ENCODE data around the gene KCNF1. TPM values are rescaled to one million over a fixed set of nuclear protein-coding genes. Genes with fewer than 3 reads are reported as not detected.

KCNF1 gene
- total RNA-seq, 2 donors from 2014 or later, result not detected

DNA sequence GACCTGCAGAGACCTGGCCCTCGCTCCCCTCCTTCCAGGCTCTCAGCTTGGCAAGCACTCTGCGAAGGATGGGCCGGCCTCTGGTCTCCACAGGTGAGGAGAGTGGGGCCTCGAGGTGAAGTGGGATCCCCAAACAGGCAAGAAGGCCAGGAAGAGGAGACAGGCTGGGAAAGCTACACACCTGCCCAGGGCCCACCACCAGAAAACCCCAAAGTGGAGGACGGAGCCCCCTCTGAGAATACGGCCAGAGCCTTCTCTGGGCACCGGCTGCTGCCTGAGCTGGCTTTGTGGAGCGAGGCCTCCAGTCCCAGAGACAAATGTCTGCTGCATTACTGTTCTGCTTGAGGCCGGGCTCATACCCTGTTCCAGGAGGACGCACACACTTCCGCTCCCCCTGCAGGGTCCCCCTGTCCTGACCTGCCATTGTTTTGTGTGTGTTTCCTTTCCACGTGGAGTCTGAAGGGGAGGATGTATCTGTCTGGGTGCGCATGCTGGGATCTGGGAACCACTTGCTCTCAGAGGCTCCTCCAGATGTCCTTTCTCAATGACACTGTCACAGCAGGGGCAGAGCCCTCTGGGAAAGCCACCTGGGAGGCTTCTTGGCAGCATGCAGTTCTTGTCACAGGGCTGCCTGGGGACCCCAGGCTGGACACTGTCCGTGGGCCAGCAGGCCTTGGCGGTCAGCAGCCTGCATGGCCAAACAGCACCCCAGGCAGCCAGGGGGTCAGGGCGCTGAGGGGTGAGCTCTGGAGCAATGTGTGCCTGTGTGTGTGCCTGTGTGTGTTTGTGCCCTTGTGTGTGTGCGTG lies 20.8 kb downstream of the KCNF1 start:
- Histone ChIP-seq H3K27me3 (replicated peaks; ENCODE audit: insufficient read depth) (no peaks in the 10 kb centered on the region), H3K36me3 (no peaks in the 10 kb centered on the region), H3K9me3 (no peaks in the 10 kb centered on the region), H3K4me3 (no peak overlapping the region), H3K4me1 (ENCODE audit: control insufficient read depth in 1 of 2, low read depth in 2 of 2) (no peaks in the 10 kb centered on the region), H3K27ac (no peak overlapping the region)
- DNase-seq (ENCODE audit: low spot score) (no peak), ATAC-seq (ENCODE audit: insufficient number of reproducible peaks, low FRiP score, low read depth) (no peak)
- TF ChIP-seq CTCF (IDR thresholded peaks at IDR 0.05), result no peak

DNA sequence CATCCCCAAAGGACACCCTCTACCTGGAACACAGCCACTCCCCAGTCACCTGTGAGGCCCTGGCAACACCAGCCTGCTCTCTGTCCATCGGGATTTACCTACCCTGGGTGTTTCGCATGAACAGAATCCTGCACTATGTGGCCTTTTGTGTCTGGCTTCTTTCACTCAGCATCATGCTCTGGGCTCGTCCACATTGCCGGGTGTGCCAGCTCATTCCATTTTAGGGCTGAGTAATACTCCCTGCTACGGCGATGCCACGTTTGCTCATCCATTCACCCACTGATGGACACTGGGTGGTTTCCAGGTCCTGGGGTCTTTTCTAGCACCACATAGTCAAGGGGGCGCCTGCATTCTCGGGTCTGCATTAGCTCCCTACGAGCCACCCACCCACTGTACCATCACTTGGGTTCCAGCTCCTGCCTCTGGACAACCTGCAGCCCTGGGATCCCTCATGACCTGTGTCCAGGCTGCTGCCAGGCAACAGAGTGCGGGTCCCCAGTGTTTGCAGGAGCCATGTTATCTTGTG lies 22.0 kb downstream of the KCNF1 start:
- no peaks in the 10 kb centered on the region for H3K27me3 ChIP-seq (replicated peaks; ENCODE audit: insufficient read depth)
- no peak for TF ChIP-seq CTCF (IDR thresholded peaks at IDR 0.05)
- H3K9me3 ChIP-seq, result no peaks in the 10 kb centered on the region
- no peak overlapping the region for H3K27ac ChIP-seq
- H3K4me3 ChIP-seq, result no peak overlapping the region
- ATAC-seq (ENCODE audit: insufficient number of reproducible peaks, low FRiP score, low read depth) (no peak), DNase-seq (ENCODE audit: low spot score) (no peak)
- H3K36me3 ChIP-seq, result no peaks in the 10 kb centered on the region
- no peaks in the 10 kb centered on the region for H3K4me1 ChIP-seq (ENCODE audit: control insufficient read depth in 1 of 2, low read depth in 2 of 2)

DNA sequence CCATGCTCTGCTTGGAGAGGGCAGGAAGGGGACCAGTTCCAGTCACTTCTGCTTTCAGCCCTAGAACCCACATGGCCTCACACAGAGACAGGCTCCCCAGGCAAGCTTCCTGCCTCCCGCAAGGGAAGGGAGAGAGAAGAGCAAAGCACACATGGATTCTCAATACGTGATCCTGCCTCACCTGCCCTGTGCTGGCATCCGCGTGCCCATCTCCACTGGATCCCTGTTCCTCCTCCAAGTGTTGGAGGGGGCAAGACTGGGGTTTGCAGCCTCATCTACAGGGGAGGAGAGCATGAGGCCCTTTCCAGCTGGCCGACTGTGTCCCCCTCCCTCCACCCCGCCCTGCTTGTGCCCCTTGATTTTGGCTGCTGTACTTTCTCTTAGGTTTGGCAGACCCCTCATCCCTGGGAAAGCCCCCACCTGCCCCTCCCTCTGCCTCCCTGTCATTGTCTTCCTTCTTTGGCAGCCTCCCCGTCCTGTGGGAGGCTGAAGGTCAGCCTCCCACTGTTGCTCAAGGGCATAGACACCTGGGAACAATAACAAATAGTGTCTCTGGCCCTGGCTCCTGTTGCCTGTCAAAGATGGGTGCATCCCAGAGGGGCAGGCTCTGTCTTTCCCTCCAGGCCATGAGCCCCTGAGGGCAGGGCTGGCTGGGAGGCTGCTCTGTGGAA lies 22.7 kb downstream of the KCNF1 start:
- Histone ChIP-seq H3K4me3 (no peak overlapping the region), H3K36me3 (no peaks in the 10 kb centered on the region), H3K27ac (no peak overlapping the region), H3K4me1 (ENCODE audit: control insufficient read depth in 1 of 2, low read depth in 2 of 2) (no peaks in the 10 kb centered on the region), H3K27me3 (replicated peaks; ENCODE audit: insufficient read depth) (no peaks in the 10 kb centered on the region), H3K9me3 (peaks cover 5% of the 10 kb centered on the region)
- DNase-seq (ENCODE audit: low spot score) (no peak), ATAC-seq (ENCODE audit: insufficient number of reproducible peaks, low FRiP score, low read depth) (no peak)
- no peak for TF ChIP-seq CTCF (IDR thresholded peaks at IDR 0.05)

- H3K27ac ChIP-seq, result no peak overlapping the region
- no peaks in the 10 kb centered on the region for H3K27me3 ChIP-seq (replicated peaks; ENCODE audit: insufficient read depth)
- no peak for DNase-seq (ENCODE audit: low spot score)
- H3K9me3 ChIP-seq, result peaks cover 7% of the 10 kb centered on the region
- ATAC-seq (ENCODE audit: insufficient number of reproducible peaks, low FRiP score, low read depth), result no peak
- no peaks in the 10 kb centered on the region for H3K4me1 ChIP-seq (ENCODE audit: control insufficient read depth in 1 of 2, low read depth in 2 of 2)
- TF ChIP-seq CTCF (IDR thresholded peaks at IDR 0.05), result no peak
- H3K4me3 ChIP-seq, result no peak overlapping the region
- no peaks in the 10 kb centered on the region for H3K36me3 ChIP-seq
Observed at GRCh38 chr2:10934979-10935350, 23.2 kb downstream of the KCNF1 start.

DNA sequence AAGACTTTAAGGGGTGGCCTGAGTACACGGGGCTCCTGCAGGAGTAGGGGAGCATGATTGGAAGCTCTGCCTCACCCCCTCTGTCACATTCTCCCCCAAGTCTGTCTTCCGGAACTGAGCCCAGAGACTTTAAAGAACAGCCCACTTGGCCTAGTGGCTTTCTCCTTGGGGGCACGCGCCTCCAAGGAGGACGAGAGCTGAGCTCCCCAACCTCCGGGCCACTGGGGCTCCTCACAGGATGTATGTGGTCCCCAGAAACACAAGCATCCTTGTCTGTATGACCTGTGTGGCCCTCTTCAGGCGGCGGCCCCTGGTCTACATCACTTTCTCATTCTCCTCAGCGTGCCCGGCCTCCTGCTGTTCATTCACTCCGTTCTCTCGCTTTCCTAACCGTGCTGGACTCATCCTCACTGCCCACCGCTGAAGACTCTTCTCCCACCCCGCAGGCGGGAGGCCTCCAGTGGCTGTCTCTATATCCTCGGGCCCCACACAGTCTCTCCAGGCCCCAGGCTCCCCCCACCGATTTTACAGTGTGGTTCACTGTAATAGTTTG lies 23.7 kb downstream of the KCNF1 start:
- Histone ChIP-seq H3K4me1 (ENCODE audit: control insufficient read depth in 1 of 2, low read depth in 2 of 2) (no peaks in the 10 kb centered on the region), H3K4me3 (no peak overlapping the region), H3K27ac (no peak overlapping the region), H3K9me3 (peaks cover 7% of the 10 kb centered on the region), H3K36me3 (no peaks in the 10 kb centered on the region), H3K27me3 (replicated peaks; ENCODE audit: insufficient read depth) (no peaks in the 10 kb centered on the region)
- no peak for DNase-seq (ENCODE audit: low spot score)
- TF ChIP-seq CTCF (IDR thresholded peaks at IDR 0.05), result no peak
- no peak for ATAC-seq (ENCODE audit: insufficient number of reproducible peaks, low FRiP score, low read depth)

Measured in thoracic aorta (tissue), 2 donors.